Measurements from ENCODE around the gene GNG2.

DNA sequence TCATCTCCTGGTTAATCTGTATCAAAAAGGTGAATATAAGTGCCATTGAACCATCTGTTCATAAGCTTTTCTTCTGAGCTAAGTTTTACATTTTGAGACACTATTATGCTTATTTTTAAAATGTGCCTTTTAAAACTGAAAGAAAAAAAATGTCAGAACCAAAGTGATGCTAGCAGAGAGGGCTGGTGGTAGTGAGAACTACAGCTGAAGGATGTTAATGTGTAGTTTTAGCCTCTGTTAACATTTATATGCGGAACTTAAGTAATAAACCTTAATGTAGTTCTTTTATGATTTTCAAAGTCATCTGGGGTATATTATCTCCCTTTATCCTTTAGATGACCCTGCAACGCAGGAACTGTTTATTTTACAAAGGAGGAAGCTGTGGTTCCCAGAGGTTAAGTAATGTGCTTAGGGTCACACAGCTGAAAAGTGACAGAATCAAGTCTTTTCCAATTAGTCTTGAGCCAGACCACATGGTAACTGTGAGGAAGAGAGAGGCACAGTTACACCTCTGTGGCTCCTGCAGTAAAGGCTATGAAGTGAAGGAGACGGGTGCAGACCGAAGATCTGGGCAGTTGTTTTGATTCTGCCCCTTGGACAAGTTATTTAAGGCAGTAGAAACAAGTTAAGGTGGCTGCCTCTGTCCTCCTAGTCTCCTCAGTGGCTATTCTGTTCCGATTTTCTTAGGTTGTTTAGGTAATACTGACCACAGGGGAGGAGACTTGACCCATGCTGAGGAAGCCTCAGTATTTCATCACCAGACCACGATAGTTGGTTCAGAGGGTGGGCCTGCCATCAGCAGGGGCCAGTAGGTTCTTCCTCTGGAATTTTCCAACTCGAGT is 23.9 kb downstream of the GNG2 start:
- TF ChIP-seq PRDM4 (tag by site-specific recombination; IDR thresholded peaks at IDR 0.05) (no peak), CTCF (tag by site-specific recombination; IDR thresholded peaks at IDR 0.05) (no peak), ZNF664 (tag by site-specific recombination; IDR thresholded peaks at IDR 0.05) (no peak), ZFP3 (tag by site-specific recombination; IDR thresholded peaks at IDR 0.05; ENCODE audit: low read depth) (no peak), ZNF23 (tag by site-specific recombination; IDR thresholded peaks at IDR 0.05; ENCODE audit: borderline replicate concordance) (no peak), ZNF426 (tag by site-specific recombination; IDR thresholded peaks at IDR 0.05) (no peak), ZNF501 (tag by site-specific recombination; IDR thresholded peaks at IDR 0.05) (no peak)
- TF ChIP-seq, protein P1, sequence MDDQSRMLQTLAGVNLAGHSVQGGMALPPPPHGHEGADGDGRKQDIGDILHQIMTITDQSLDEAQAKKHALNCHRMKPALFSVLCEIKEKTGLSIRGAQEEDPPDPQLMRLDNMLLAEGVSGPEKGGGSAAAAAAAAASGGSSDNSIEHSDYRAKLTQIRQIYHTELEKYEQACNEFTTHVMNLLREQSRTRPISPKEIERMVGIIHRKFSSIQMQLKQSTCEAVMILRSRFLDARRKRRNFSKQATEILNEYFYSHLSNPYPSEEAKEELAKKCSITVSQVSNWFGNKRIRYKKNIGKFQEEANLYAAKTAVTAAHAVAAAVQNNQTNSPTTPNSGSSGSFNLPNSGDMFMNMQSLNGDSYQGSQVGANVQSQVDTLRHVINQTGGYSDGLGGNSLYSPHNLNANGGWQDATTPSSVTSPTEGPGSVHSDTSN (CRISPR knock-in tag; IDR thresholded peaks at IDR 0.05) = no peak
- TF ChIP-seq, protein P2, sequence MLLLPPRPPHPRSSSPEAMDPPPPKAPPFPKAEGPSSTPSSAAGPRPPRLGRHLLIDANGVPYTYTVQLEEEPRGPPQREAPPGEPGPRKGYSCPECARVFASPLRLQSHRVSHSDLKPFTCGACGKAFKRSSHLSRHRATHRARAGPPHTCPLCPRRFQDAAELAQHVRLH (tag by site-specific recombination; IDR thresholded peaks at IDR 0.05) = no peak
- TF ChIP-seq, protein P3, sequence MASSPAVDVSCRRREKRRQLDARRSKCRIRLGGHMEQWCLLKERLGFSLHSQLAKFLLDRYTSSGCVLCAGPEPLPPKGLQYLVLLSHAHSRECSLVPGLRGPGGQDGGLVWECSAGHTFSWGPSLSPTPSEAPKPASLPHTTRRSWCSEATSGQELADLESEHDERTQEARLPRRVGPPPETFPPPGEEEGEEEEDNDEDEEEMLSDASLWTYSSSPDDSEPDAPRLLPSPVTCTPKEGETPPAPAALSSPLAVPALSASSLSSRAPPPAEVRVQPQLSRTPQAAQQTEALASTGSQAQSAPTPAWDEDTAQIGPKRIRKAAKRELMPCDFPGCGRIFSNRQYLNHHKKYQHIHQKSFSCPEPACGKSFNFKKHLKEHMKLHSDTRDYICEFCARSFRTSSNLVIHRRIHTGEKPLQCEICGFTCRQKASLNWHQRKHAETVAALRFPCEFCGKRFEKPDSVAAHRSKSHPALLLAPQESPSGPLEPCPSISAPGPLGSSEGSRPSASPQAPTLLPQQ (tag by site-specific recombination; IDR thresholded peaks at IDR 0.05) = no peak
